Left ventricle myocardium inferior (tissue), 1 donor: ENCODE measurements around the gene YES1. TPM values are rescaled to one million over a fixed set of nuclear protein-coding genes. Genes with fewer than 3 reads are reported as not detected.
A peak's percentile ranks its signal among the peaks of the same experiment; 100 is the strongest.

Experiments
- DNase-seq: peaks from one replicate; pipeline ENCODE4 v3.0.0-alpha.2; 2020
- H3K27ac ChIP-seq: fragments of 200-600 bp; replicated peaks from 2 replicates; pipeline ENCODE4 v1.8.0; 2021
- H3K27me3 ChIP-seq: fragments of 200-600 bp; 2 replicates; pipeline ENCODE4 v1.8.0; 2021; ENCODE audit warnings: low read depth
- H3K36me3 ChIP-seq: fragments of 200-600 bp; 2 replicates; pipeline ENCODE4 v1.8.0; 2021
- H3K4me1 ChIP-seq: fragments of 200-600 bp; 2 replicates; pipeline ENCODE4 v1.8.0; 2021
- H3K4me3 ChIP-seq: fragments of 200-600 bp; 2 replicates; pipeline ENCODE4 v1.8.0; 2021; ENCODE audit warnings: mild to moderate bottlenecking, moderate library complexity
- H3K9me3 ChIP-seq: fragments of 200-600 bp; replicated peaks from 2 replicates; pipeline ENCODE4 v1.8.0; 2021
- CTCF ChIP-seq: fragments of 200-600 bp; IDR thresholded peaks from 2 replicates; pipeline ENCODE4 v1.8.0; 2021; ENCODE audit warnings: antibody characterized with exemption, mild to moderate bottlenecking, borderline replicate concordance
- intact Hi-C: fragments of 100-400 bp; cut with micrococcal nuclease; formaldehyde crosslinking; loops from one replicate; pipeline ENCODE4 v1.11.0; 2022
- total RNA-seq: library from RNA; stranded (reverse); fragmentation: NEBNext Ultra II Directional; extraction: Animal tissue kit (Norgen Biotek cat#: 25700); gene quantifications from one replicate; pipeline ENCODE4 v1.2.1, GENCODE V29; 2021
- donor health status: DM: no; HTN: yes; CAD: no; lungs with severe emphysema.

Gene YES1
- total RNA-seq, 1 donor from 2014 or later, result 21.7 TPM

- intact Hi-C loops, result no loop called here
- no peaks in the 10 kb centered on the region for H3K9me3 ChIP-seq
- no peaks in the 10 kb centered on the region for H3K27me3 ChIP-seq
- no peak for TF ChIP-seq CTCF
- H3K4me3 ChIP-seq, result no peak overlapping the region
- H3K36me3 ChIP-seq, result no peaks in the 10 kb centered on the region
- no peak overlapping the region for H3K27ac ChIP-seq
- no peak for DNase-seq
- no peaks in the 10 kb centered on the region for H3K4me1 ChIP-seq
Measured at GRCh38 chr18:820591-821165, 8.6 kb upstream of the YES1 start.

- H3K9me3 ChIP-seq, result no peaks in the 10 kb centered on the region
- no peak overlapping the region for H3K27ac ChIP-seq
- TF ChIP-seq CTCF, result no peak
- DNase-seq, result no peak
- no peak overlapping the region for H3K4me3 ChIP-seq
- no peaks in the 10 kb centered on the region for H3K27me3 ChIP-seq
- no peaks in the 10 kb centered on the region for H3K36me3 ChIP-seq
- intact Hi-C loops, result no loop called here
- peaks cover 27% of the 10 kb centered on the region for H3K4me1 ChIP-seq
Measured at GRCh38 chr18:816869-817268, 4.8 kb upstream of the YES1 start.

GRCh38 chr18:816088-816653 is 4.1 kb upstream of the YES1 start:
- intact Hi-C loops, result no loop called here
- Histone ChIP-seq H3K36me3 (no peaks in the 10 kb centered on the region), H3K4me1 (peaks cover 34% of the 10 kb centered on the region), H3K27ac (no peak overlapping the region), H3K4me3 (no peak overlapping the region), H3K9me3 (no peaks in the 10 kb centered on the region), H3K27me3 (no peaks in the 10 kb centered on the region)
- TF ChIP-seq CTCF, result no peak
- no peak for DNase-seq

GRCh38 chr18:815353-815752 is 3.3 kb upstream of the YES1 start:
- Histone ChIP-seq H3K27me3 (no peaks in the 10 kb centered on the region), H3K4me1 (peaks cover 42% of the 10 kb centered on the region), H3K9me3 (no peaks in the 10 kb centered on the region), H3K27ac (no peak overlapping the region), H3K4me3 (no peak overlapping the region), H3K36me3 (no peaks in the 10 kb centered on the region)
- DNase-seq, result no peak
- intact Hi-C loops, result no loop called here
- TF ChIP-seq CTCF, result no peak

GRCh38 chr18:814300-815084 is 2.5 kb upstream of the YES1 start:
- peaks cover 51% of the 10 kb centered on the region for H3K4me1 ChIP-seq
- H3K27ac ChIP-seq, result peak overlapping the region; percentile 27
- H3K27me3 ChIP-seq, result no peaks in the 10 kb centered on the region
- H3K4me3 ChIP-seq, result no peak overlapping the region
- TF ChIP-seq CTCF, result no peak
- no peaks in the 10 kb centered on the region for H3K36me3 ChIP-seq
- intact Hi-C loops, result no loop called here
- DNase-seq, result no peak
- H3K9me3 ChIP-seq, result no peaks in the 10 kb centered on the region
